Measurements from ENCODE around the gene ALG14.

The ALG14 gene, protein sequence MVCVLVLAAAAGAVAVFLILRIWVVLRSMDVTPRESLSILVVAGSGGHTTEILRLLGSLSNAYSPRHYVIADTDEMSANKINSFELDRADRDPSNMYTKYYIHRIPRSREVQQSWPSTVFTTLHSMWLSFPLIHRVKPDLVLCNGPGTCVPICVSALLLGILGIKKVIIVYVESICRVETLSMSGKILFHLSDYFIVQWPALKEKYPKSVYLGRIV

DNA sequence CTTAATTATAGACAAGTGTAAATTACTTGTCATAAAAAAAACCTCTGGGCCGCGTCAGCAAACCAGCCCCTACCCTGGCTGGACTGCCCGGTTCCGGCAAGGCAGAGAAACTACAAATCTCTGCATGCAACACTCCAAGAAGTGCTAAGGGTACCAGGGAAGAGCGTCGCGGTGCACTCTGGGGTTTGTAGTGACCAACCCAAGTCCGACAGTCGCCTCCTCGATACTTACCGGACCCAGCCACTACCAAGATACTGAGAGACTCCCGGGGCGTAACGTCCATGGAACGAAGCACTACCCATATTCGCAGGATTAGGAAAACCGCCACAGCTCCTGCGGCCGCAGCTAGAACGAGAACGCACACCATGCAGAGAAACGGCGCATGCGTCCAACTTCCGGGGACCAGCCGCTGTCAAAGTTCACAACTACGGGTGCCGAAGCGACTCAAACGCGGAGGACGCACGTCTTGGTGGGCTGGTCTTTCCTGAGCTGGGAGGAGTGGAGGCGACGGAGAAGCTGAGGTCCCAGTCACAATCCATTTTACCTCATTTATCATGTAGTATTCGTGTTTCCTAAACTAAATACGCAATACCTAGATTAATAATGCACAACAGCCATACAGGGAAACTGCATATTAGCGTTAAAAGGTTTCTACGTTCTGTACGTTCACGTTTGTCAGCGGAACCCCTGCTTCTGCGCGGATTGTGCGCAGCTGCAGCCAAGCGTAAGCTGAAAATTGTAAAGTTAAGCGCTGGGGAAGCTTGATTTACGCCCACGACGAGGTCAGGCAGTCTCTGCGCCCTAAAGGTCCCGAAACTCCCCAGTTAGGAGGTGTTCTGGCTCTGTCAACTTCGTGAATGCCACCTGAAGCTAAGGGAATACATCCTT, at the start of gene ALG14:
Gene ALG14, minus strand, starts transcription at position 420 of the 888 bp plus-strand sequence. Its CDS starts 53 bp downstream, at position 367.
- peaks cover 9% of the 10 kb centered on the region for H3K79me2 ChIP-seq (ENCODE audit: insufficient read depth, low read length)
- TF ChIP-seq, protein P1, sequence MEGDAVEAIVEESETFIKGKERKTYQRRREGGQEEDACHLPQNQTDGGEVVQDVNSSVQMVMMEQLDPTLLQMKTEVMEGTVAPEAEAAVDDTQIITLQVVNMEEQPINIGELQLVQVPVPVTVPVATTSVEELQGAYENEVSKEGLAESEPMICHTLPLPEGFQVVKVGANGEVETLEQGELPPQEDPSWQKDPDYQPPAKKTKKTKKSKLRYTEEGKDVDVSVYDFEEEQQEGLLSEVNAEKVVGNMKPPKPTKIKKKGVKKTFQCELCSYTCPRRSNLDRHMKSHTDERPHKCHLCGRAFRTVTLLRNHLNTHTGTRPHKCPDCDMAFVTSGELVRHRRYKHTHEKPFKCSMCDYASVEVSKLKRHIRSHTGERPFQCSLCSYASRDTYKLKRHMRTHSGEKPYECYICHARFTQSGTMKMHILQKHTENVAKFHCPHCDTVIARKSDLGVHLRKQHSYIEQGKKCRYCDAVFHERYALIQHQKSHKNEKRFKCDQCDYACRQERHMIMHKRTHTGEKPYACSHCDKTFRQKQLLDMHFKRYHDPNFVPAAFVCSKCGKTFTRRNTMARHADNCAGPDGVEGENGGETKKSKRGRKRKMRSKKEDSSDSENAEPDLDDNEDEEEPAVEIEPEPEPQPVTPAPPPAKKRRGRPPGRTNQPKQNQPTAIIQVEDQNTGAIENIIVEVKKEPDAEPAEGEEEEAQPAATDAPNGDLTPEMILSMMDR (IDR thresholded peaks at IDR 0.05; ENCODE audit: borderline replicate concordance, extremely low read depth, low read length, poor library complexity, severe bottlenecking), result no peak
- no peak for TF ChIP-seq EZH2 (IDR thresholded peaks at IDR 0.05; ENCODE audit: borderline replicate concordance, low read depth, low read length, severe bottlenecking)
- peak within 1 kb of the TSS; percentile 99 for H2AFZ ChIP-seq (ENCODE audit: low read depth, low read length)
- peaks cover 21% of the 10 kb centered on the region for H3K4me1 ChIP-seq (ENCODE audit: insufficient read depth, low read length)
- no peaks in the 10 kb centered on the region for H4K20me1 ChIP-seq (ENCODE audit: insufficient read depth, low read length)
- H3K4me2 ChIP-seq (ENCODE audit: insufficient read depth, low read length), result peak within 1 kb of the TSS; percentile 97
- H3K27ac ChIP-seq (ENCODE audit: low read length), result peak within 1 kb of the TSS; percentile 94
- H3K36me3 ChIP-seq (ENCODE audit: insufficient read depth, low read length), result no peaks in the 10 kb centered on the region
- peaks cover under 1% of the 10 kb centered on the region for H3K27me3 ChIP-seq (ENCODE audit: insufficient read depth, low read length, poor library complexity)
- no peaks in the 10 kb centered on the region for H3K9me3 ChIP-seq (ENCODE audit: insufficient read depth, low read length, severe bottlenecking)
- peak within 1 kb of the TSS; percentile 63 for H3K9ac ChIP-seq (ENCODE audit: low read depth, low read length)
- H3K4me3 ChIP-seq (ENCODE audit: low read depth in 1 of 2, low read length in 2 of 2), result peak within 1 kb of the TSS; percentile 70 to 96
- DNase-seq, result peak; percentile 93
- ATAC-seq (ENCODE audit: insufficient read depth, low read depth), result peak; percentile 98

DNA sequence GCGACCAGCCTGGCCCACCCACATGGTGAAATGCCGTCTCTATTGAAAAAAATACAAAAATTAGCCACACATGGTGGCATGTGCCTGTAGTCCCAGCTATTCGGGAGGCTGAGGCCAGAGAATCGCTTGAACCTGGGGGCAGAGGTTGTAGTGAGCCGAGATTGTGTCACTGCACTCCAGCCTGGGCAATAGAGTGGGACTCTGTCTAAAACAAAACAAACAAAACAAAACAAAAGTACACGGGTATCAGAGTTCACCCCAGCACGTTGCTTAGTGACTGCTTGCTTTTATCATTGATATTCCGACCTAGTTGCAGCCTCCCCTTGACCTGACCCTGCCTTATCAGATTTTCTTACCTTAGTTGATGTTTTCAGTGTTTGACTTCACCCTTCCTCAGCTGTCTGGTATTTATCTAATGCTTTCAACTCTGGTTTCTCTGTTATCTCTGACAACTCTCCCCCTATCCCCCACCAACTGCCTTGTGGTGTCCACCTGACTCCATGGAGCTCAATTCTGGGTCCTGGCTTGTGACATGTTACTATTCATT, 49.5 kb upstream of the ALG14 start:
- no peak overlapping the region for H3K4me3 ChIP-seq (ENCODE audit: low read depth in 1 of 2, low read length in 2 of 2)
- H3K36me3 ChIP-seq (ENCODE audit: insufficient read depth, low read length), result no peaks in the 10 kb centered on the region
- ATAC-seq (ENCODE audit: insufficient read depth, low read depth) (no peak), DNase-seq (no peak)
- no peak overlapping the region for H3K27ac ChIP-seq (ENCODE audit: low read length)
- no peak overlapping the region for H3K4me2 ChIP-seq (ENCODE audit: insufficient read depth, low read length)
- TF ChIP-seq EZH2 (IDR thresholded peaks at IDR 0.05; ENCODE audit: borderline replicate concordance, low read depth, low read length, severe bottlenecking), result no peak
- TF ChIP-seq, protein P1 (IDR thresholded peaks at IDR 0.05; ENCODE audit: borderline replicate concordance, extremely low read depth, low read length, poor library complexity, severe bottlenecking), result no peak
- no peaks in the 10 kb centered on the region for H3K79me2 ChIP-seq (ENCODE audit: insufficient read depth, low read length)
- no peaks in the 10 kb centered on the region for H4K20me1 ChIP-seq (ENCODE audit: insufficient read depth, low read length)
- no peak overlapping the region for H2AFZ ChIP-seq (ENCODE audit: low read depth, low read length)
- H3K9ac ChIP-seq (ENCODE audit: low read depth, low read length), result no peak overlapping the region
- no peaks in the 10 kb centered on the region for H3K9me3 ChIP-seq (ENCODE audit: insufficient read depth, low read length, severe bottlenecking)
- H3K27me3 ChIP-seq (ENCODE audit: insufficient read depth, low read length, poor library complexity), result peaks cover 2% of the 10 kb centered on the region
- no peaks in the 10 kb centered on the region for H3K4me1 ChIP-seq (ENCODE audit: insufficient read depth, low read length)

DNA sequence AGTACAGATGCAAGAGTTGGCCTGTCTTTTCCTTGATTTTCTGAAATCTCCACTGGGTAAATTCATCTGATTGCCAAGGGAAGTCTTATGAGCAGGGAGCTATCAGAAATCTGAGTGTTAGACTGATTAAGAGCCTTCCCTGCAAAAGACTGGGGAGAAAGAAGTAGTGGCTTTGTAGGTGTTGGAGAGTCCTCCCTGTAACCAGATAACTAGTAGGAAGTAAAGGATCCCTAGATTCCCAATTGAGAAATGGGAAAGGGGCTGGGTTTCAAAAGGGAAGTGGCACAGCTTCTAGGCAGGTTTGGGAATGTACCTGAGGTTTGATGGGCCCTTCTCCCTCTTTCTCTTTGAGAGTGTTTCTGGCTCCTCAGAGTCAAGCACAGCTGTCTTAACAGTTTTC, 46.5 kb upstream of the ALG14 start:
- Histone ChIP-seq H2AFZ (ENCODE audit: low read depth, low read length) (no peak overlapping the region), H3K36me3 (ENCODE audit: insufficient read depth, low read length) (no peaks in the 10 kb centered on the region), H3K4me2 (ENCODE audit: insufficient read depth, low read length) (no peak overlapping the region), H3K4me3 (ENCODE audit: low read depth in 1 of 2, low read length in 2 of 2) (no peak overlapping the region), H3K9ac (ENCODE audit: low read depth, low read length) (no peak overlapping the region), H3K9me3 (ENCODE audit: insufficient read depth, low read length, severe bottlenecking) (no peaks in the 10 kb centered on the region), H3K4me1 (ENCODE audit: insufficient read depth, low read length) (no peaks in the 10 kb centered on the region), H3K27me3 (ENCODE audit: insufficient read depth, low read length, poor library complexity) (no peaks in the 10 kb centered on the region), H3K79me2 (ENCODE audit: insufficient read depth, low read length) (no peaks in the 10 kb centered on the region), H4K20me1 (ENCODE audit: insufficient read depth, low read length) (no peaks in the 10 kb centered on the region), H3K27ac (ENCODE audit: low read length) (no peak overlapping the region)
- no peak for DNase-seq
- TF ChIP-seq, protein P1 (IDR thresholded peaks at IDR 0.05; ENCODE audit: borderline replicate concordance, extremely low read depth, low read length, poor library complexity, severe bottlenecking), result no peak
- no peak for TF ChIP-seq EZH2 (IDR thresholded peaks at IDR 0.05; ENCODE audit: borderline replicate concordance, low read depth, low read length, severe bottlenecking)
- ATAC-seq (ENCODE audit: insufficient read depth, low read depth), result no peak

Measured in DND-41 (cell line).